ENCODE data around the gene YIPF7.

YIPF7 gene

GRCh38 chr4:44580231-44580630 is 71.2 kb downstream of the YIPF7 start:
- H3K9ac ChIP-seq (ENCODE audit: low read depth, low read length, poor library complexity): no peak overlapping the region
- H3K27me3 ChIP-seq (ENCODE audit: control insufficient read depth in 3 of 3, insufficient read depth in 3 of 3, low read depth in 1 of 3, low read length in 3 of 3): no peaks in the 10 kb centered on the region
- H2BK12ac ChIP-seq (ENCODE audit: low read length): no peak overlapping the region
- H4K8ac ChIP-seq (ENCODE audit: low read depth, low read length): no peak overlapping the region
- H3K4me2 ChIP-seq (ENCODE audit: insufficient read depth, low read length, poor library complexity, severe bottlenecking): no peak overlapping the region
- no peaks in the 10 kb centered on the region for H3K9me3 ChIP-seq (replicated peaks in 1 of 2; ENCODE audit: control insufficient read depth in 2 of 2, insufficient read depth in 1 of 2, low read depth in 1 of 2, low read length in 2 of 2)
- no peak overlapping the region for H2BK120ac ChIP-seq (ENCODE audit: low read depth, low read length)
- H2BK15ac ChIP-seq (ENCODE audit: low read length): no peak overlapping the region
- no peaks in the 10 kb centered on the region for H3K4me1 ChIP-seq (ENCODE audit: control insufficient read depth in 2 of 2, insufficient read depth in 1 of 2, low read depth in 1 of 2, low read length in 2 of 2)
- H2BK5ac ChIP-seq (ENCODE audit: low read length): no peak overlapping the region
- no peak overlapping the region for H2AFZ ChIP-seq (ENCODE audit: low read length)
- no peak overlapping the region for H3K4ac ChIP-seq (ENCODE audit: low read length)
- no peak for DNase-seq (ENCODE audit: low spot score)
- H3K14ac ChIP-seq (ENCODE audit: low read length): no peak overlapping the region
- no peak overlapping the region for H3K4me3 ChIP-seq (ENCODE audit: low read length in 2 of 2)
- H3K79me1 ChIP-seq (ENCODE audit: low read depth, low read length): no peaks in the 10 kb centered on the region
- no peak overlapping the region for H3K23ac ChIP-seq (ENCODE audit: low read depth, low read length, poor library complexity)
- H3K36me3 ChIP-seq (replicated peaks in 1 of 2; ENCODE audit: control insufficient read depth in 2 of 2, insufficient read depth in 2 of 2, low read length in 2 of 2): no peaks in the 10 kb centered on the region
- no peak overlapping the region for H2AK5ac ChIP-seq (ENCODE audit: low read depth, low read length)
- no peak overlapping the region for H3K27ac ChIP-seq (replicated peaks; ENCODE audit: low read length)
- H3K18ac ChIP-seq (ENCODE audit: low read length): no peak overlapping the region
- H4K91ac ChIP-seq (ENCODE audit: low read depth, low read length, poor library complexity): no peak overlapping the region

DNA sequence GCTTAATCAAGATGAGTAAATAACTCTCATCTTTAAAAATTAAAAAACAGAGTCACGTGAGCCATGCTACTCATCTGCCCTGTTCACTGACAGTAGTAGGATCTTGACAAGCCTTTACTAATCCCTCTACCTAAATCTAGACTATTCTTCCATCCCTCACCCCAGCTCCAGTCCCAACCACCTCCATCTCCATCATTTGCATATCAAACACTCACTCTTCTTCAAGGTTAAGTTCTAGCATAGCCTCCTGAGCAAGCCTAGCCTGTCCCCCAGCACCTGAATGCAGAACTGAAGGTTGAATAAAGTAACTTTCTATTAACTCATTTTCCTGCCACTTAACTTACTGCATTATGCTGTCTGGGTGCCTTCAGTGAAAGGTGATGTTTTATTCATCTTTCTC is 72.5 kb downstream of the YIPF7 start:
- Histone ChIP-seq H4K8ac (ENCODE audit: low read depth, low read length) (no peak overlapping the region), H2BK12ac (ENCODE audit: low read length) (no peak overlapping the region), H3K79me1 (ENCODE audit: low read depth, low read length) (no peaks in the 10 kb centered on the region), H3K4ac (ENCODE audit: low read length) (no peak overlapping the region), H3K27ac (replicated peaks; ENCODE audit: low read length) (no peak overlapping the region), H3K9me3 (replicated peaks in 1 of 2; ENCODE audit: control insufficient read depth in 2 of 2, insufficient read depth in 1 of 2, low read depth in 1 of 2, low read length in 2 of 2) (no peaks in the 10 kb centered on the region), H3K9ac (ENCODE audit: low read depth, low read length, poor library complexity) (no peak overlapping the region), H2AFZ (ENCODE audit: low read length) (no peak overlapping the region), H2BK120ac (ENCODE audit: low read depth, low read length) (no peak overlapping the region), H3K4me3 (ENCODE audit: low read length in 2 of 2) (no peak overlapping the region), H3K18ac (ENCODE audit: low read length) (no peak overlapping the region), H3K27me3 (ENCODE audit: control insufficient read depth in 3 of 3, insufficient read depth in 3 of 3, low read depth in 1 of 3, low read length in 3 of 3) (no peaks in the 10 kb centered on the region), H3K4me2 (ENCODE audit: insufficient read depth, low read length, poor library complexity, severe bottlenecking) (no peak overlapping the region), H3K23ac (ENCODE audit: low read depth, low read length, poor library complexity) (no peak overlapping the region), H2AK5ac (ENCODE audit: low read depth, low read length) (no peak overlapping the region), H3K14ac (ENCODE audit: low read length) (no peak overlapping the region), H3K36me3 (replicated peaks in 1 of 2; ENCODE audit: control insufficient read depth in 2 of 2, insufficient read depth in 2 of 2, low read length in 2 of 2) (no peaks in the 10 kb centered on the region), H3K4me1 (ENCODE audit: control insufficient read depth in 2 of 2, insufficient read depth in 1 of 2, low read depth in 1 of 2, low read length in 2 of 2) (no peaks in the 10 kb centered on the region), H2BK5ac (ENCODE audit: low read length) (no peak overlapping the region), H4K91ac (ENCODE audit: low read depth, low read length, poor library complexity) (no peak overlapping the region), H2BK15ac (ENCODE audit: low read length) (no peak overlapping the region)
- DNase-seq (ENCODE audit: low spot score): no peak
- no CpG with 5 or more reads among the region's 1 CpG for WGBS, 2 donors (ENCODE audit: extremely low coverage in 2 of 2, insufficient read length in 2 of 2, insufficient replicate concordance in 1 of 2)

Measured in neuronal stem cell (in vitro differentiated cells).